ENCODE data around the gene CCR7. TPM values are rescaled to one million over a fixed set of nuclear protein-coding genes. Genes with fewer than 3 reads are reported as not detected.
A peak's percentile ranks its signal among the peaks of the same experiment; 100 is the strongest.

CCR7 gene
- total RNA-seq (2022) (not detected in 2 replicates), Bru-seq, nascent RNA (percentile 10 among the genes with signal in this experiment), BruChase-seq, experiment 1, labeled RNA remaining after a 2-hour chase (percentile 11 among the genes with signal in this experiment), BruChase-seq, experiment 2, labeled RNA remaining after a 6-hour chase (percentile 11 among the genes with signal in this experiment)
- long read RNA-seq: 0 reads

GRCh38 chr17:40564883-40565768, at the start of gene CCR7:
TSS of gene CCR7 (minus strand) at chr17:40565472. CDS start at chr17:40565409, 63 bp downstream.
- intact Hi-C loops (cut with micrococcal nuclease; ENCODE audit: unreplicated experiment): loop anchor here (5.0 kb wide), 1 partner anchor 78 kb away; no protein-coding TSS in a partner anchor
- CTCF ChIA-PET: no interaction called here
- no peaks in the 10 kb centered on the region for H3K9me3 Mint-ChIP-seq (ENCODE audit: unreplicated experiment)

GRCh38 chr17:40614431-40615067, 49.3 kb upstream of the CCR7 start:
- ChIA-PET CTCF (interaction anchor here (0.7 to 1.9 kb wide), 19 partner anchors 7 to 256 kb away, joined by 3 to 16 read pairs (median 5); partner anchors contain the start of gene IGFBP4), POLR2A (no interaction called here)
- intact Hi-C loops (cut with micrococcal nuclease; ENCODE audit: unreplicated experiment): loop anchor here (1.0 kb wide), 2 partner anchors 113 to 177 kb away; no protein-coding TSS in a partner anchor
- no peaks in the 10 kb centered on the region for H3K27me3 ChIP-seq (replicated peaks; ENCODE audit: control insufficient read depth, insufficient read depth, low read length)
- peaks cover 27% of the 10 kb centered on the region for H3K4me1 ChIP-seq
- no peak for TF ChIP-seq CTCF (IDR thresholded peaks at IDR 0.05; ENCODE audit: insufficient read depth in 1 of 2, low read depth in 1 of 2, low read length in 1 of 2, severe bottlenecking in 1 of 2, unreplicated experiment in 1 of 2)
- Mint-ChIP-seq H3K4me1 (ENCODE audit: low read depth, unreplicated experiment) (peaks cover 20% of the 10 kb centered on the region), H3K9me3 (ENCODE audit: unreplicated experiment) (no peaks in the 10 kb centered on the region), H3K4me3 (ENCODE audit: unreplicated experiment) (no peak overlapping the region), H3K36me3 (ENCODE audit: insufficient read depth, unreplicated experiment) (no peaks in the 10 kb centered on the region), H3K27ac (ENCODE audit: unreplicated experiment) (no peak overlapping the region), H3K27me3 (ENCODE audit: insufficient read depth, unreplicated experiment) (no peaks in the 10 kb centered on the region)
- DNase-seq: no peak
- BruUV-seq (replicated peaks): no TSS peak
- H3K36me3 ChIP-seq (ENCODE audit: control insufficient read depth, insufficient read depth, low read length): no peaks in the 10 kb centered on the region
- H3K9me3 ChIP-seq: no peaks in the 10 kb centered on the region
- H3K4me3 ChIP-seq (ENCODE audit: low read depth, low read length): no peak overlapping the region

More at GRCh38 chr17:40564883-40565768, at the start of gene CCR7:
- no peak within 1 kb of the TSS for H3K4me3 ChIP-seq (ENCODE audit: low read depth, low read length)
- Mint-ChIP-seq H3K27ac (ENCODE audit: unreplicated experiment) (no peak within 1 kb of the TSS), H3K4me3 (ENCODE audit: unreplicated experiment) (no peak within 1 kb of the TSS), H3K4me1 (ENCODE audit: low read depth, unreplicated experiment) (peaks cover 6% of the 10 kb centered on the region), H3K27me3 (ENCODE audit: insufficient read depth, unreplicated experiment) (peaks cover 9% of the 10 kb centered on the region), H3K36me3 (ENCODE audit: insufficient read depth, unreplicated experiment) (no peaks in the 10 kb centered on the region)
- no peaks in the 10 kb centered on the region; the same call in 1 of the 2 replicates for H3K27me3 ChIP-seq (replicated peaks; ENCODE audit: control insufficient read depth, insufficient read depth, low read length)
- POLR2A ChIA-PET: no interaction called here
- no TSS peak for BruUV-seq (replicated peaks)
- H3K4me1 ChIP-seq: peaks cover 5% of the 10 kb centered on the region; the same call in 1 of the 2 replicates
- peaks cover 9% of the 10 kb centered on the region for H3K9me3 ChIP-seq
- H3K36me3 ChIP-seq (ENCODE audit: control insufficient read depth, insufficient read depth, low read length): no peaks in the 10 kb centered on the region
- DNase-seq: no peak
- no peak for TF ChIP-seq CTCF (IDR thresholded peaks at IDR 0.05; ENCODE audit: insufficient read depth in 1 of 2, low read depth in 1 of 2, low read length in 1 of 2, severe bottlenecking in 1 of 2, unreplicated experiment in 1 of 2)
